ENCODE measurements around the gene ARFGEF3. TPM values are rescaled to one million over a fixed set of nuclear protein-coding genes. Genes with fewer than 3 reads are reported as not detected.

ARFGEF3 gene
- total RNA-seq, 1 donor from 2014 or later, result 1.9 TPM

DNA sequence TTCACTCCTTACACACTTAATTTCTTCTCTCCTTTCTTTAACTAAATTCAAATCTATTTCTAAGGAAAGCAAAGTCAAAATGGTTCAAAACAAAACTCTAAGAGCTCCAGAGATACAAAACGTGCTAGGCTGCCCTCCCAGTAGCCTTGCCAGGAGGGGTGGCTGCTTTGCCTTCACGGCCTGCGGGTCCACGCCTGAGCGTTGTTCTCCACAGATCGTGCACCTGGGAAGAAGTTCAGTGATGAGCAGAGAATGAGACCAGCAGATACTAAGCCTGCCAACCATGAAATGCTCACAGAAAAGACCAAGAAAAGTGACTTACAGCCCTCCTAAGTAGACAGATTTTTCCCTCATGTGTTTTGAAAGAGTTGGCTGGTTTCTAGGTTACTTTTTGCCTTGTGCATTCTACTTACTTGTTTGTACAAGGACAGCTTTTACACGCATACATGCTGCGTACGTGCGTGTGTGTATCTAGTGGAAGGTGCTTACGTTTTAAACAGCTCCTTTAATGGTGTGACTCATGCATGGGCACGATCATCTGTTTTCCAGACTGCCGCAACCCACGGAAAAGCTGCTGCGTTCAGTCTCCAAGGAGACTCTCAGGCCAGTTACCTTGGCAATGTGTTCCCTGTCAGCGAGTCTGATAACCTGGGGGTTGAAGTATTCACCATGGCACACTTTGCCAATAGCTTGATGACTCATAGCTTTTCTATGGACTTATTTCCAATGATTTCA is 88.9 kb downstream of the ARFGEF3 start:
- Histone ChIP-seq H3K4me1 (ENCODE audit: insufficient read depth, low read length) (peaks cover 8% of the 10 kb centered on the region), H3K9me3 (ENCODE audit: insufficient read depth, low read depth, low read length) (no peaks in the 10 kb centered on the region), H3K36me3 (ENCODE audit: insufficient read depth, low read length) (no peaks in the 10 kb centered on the region), H3K27ac (ENCODE audit: low read depth, low read length) (peak overlapping the region; percentile 36), H2AFZ (ENCODE audit: low read depth, low read length) (peak overlapping the region; percentile 12), H3K4me3 (ENCODE audit: insufficient read depth, low read depth, low read length) (no peak overlapping the region), H3K27me3 (ENCODE audit: insufficient read depth, low read length) (no peaks in the 10 kb centered on the region), H4K20me1 (ENCODE audit: insufficient read depth, low read length) (no peaks in the 10 kb centered on the region), H3K4me2 (ENCODE audit: low read length) (peak overlapping the region; percentile 61), H3K79me2 (ENCODE audit: insufficient read depth, low read length) (no peaks in the 10 kb centered on the region), H3K9ac (ENCODE audit: low read length) (peak overlapping the region; percentile 16)
- H3K36me3 Mint-ChIP-seq (ENCODE audit: low read depth, unreplicated experiment), result no peaks in the 10 kb centered on the region
- H3K27ac Mint-ChIP-seq (ENCODE audit: unreplicated experiment), result peak overlapping the region; percentile 36
- no peak overlapping the region for H3K4me3 Mint-ChIP-seq (ENCODE audit: unreplicated experiment)
- H3K9me3 Mint-ChIP-seq (ENCODE audit: unreplicated experiment), result no peaks in the 10 kb centered on the region
- FAIRE-seq (peak; percentile 9), DNase-seq (ENCODE audit: low read depth) (peak; percentile 95)
- no peaks in the 10 kb centered on the region for H3K27me3 Mint-ChIP-seq (ENCODE audit: low read depth, unreplicated experiment)
- peaks cover 17% of the 10 kb centered on the region for H3K4me1 Mint-ChIP-seq (ENCODE audit: low read depth, unreplicated experiment)
- no peak for TF ChIP-seq EZH2 (IDR thresholded peaks at IDR 0.05; ENCODE audit: insufficient read depth, low read length)
- no peak for TF ChIP-seq CTCF (IDR thresholded peaks at IDR 0.05; ENCODE audit: insufficient read depth, low read depth, low read length)

- H3K36me3 Mint-ChIP-seq (ENCODE audit: low read depth, unreplicated experiment), result no peaks in the 10 kb centered on the region
Measured at GRCh38 chr6:138253731-138254130, 92.0 kb downstream of the ARFGEF3 start.

More at GRCh38 chr6:138253731-138254130, 92.0 kb downstream of the ARFGEF3 start:
- no peak overlapping the region for H3K27ac ChIP-seq (ENCODE audit: low read depth, low read length)
- no peaks in the 10 kb centered on the region for H3K27me3 Mint-ChIP-seq (ENCODE audit: low read depth, unreplicated experiment)
- no peaks in the 10 kb centered on the region for H3K36me3 ChIP-seq (ENCODE audit: insufficient read depth, low read length)
- H3K27ac Mint-ChIP-seq (ENCODE audit: unreplicated experiment), result no peak overlapping the region
- no peaks in the 10 kb centered on the region for H3K9me3 ChIP-seq (ENCODE audit: insufficient read depth, low read depth, low read length)
- DNase-seq (ENCODE audit: low read depth) (no peak), FAIRE-seq (no peak)
- no peaks in the 10 kb centered on the region for H4K20me1 ChIP-seq (ENCODE audit: insufficient read depth, low read length)
- no peaks in the 10 kb centered on the region for H3K27me3 ChIP-seq (ENCODE audit: insufficient read depth, low read length)
- H2AFZ ChIP-seq (ENCODE audit: low read depth, low read length), result no peak overlapping the region
- H3K4me3 Mint-ChIP-seq (ENCODE audit: unreplicated experiment), result no peak overlapping the region
- no peaks in the 10 kb centered on the region for H3K79me2 ChIP-seq (ENCODE audit: insufficient read depth, low read length)
- no peak overlapping the region for H3K4me3 ChIP-seq (ENCODE audit: insufficient read depth, low read depth, low read length)
- H3K4me1 ChIP-seq (ENCODE audit: insufficient read depth, low read length), result peaks cover 5% of the 10 kb centered on the region
- no peak overlapping the region for H3K9ac ChIP-seq (ENCODE audit: low read length)
- peaks cover 10% of the 10 kb centered on the region for H3K4me1 Mint-ChIP-seq (ENCODE audit: low read depth, unreplicated experiment)
- H3K9me3 Mint-ChIP-seq (ENCODE audit: unreplicated experiment), result no peaks in the 10 kb centered on the region
- TF ChIP-seq EZH2 (IDR thresholded peaks at IDR 0.05; ENCODE audit: insufficient read depth, low read length) (no peak), CTCF (IDR thresholded peaks at IDR 0.05; ENCODE audit: insufficient read depth, low read depth, low read length) (no peak)
- H3K4me2 ChIP-seq (ENCODE audit: low read length), result no peak overlapping the region

Measured in astrocyte (in vitro differentiated cells and primary cell).